Nephron progenitor cell (in vitro differentiated cells): ENCODE data around the gene P4HA3.
A peak's percentile ranks its signal among the peaks of the same experiment; 100 is the strongest.

ENCODE experiments used
- DNase-seq: peaks from one replicate; pipeline ENCODE4 v3.0.0; 2021
- H3K27ac Mint-ChIP-seq: 2 replicates; pipeline ENCODE4 v1.8.0; 2021; ENCODE audit warnings: mild to moderate bottlenecking, moderate library complexity, mixed read lengths
- H3K27me3 Mint-ChIP-seq: 2 replicates; pipeline ENCODE4 v1.8.0; 2021; ENCODE audit warnings: mild to moderate bottlenecking, low read depth, mixed read lengths; ENCODE audit not compliant: poor library complexity
- H3K36me3 Mint-ChIP-seq: 2 replicates; pipeline ENCODE4 v1.8.0; 2021; ENCODE audit warnings: low read depth, mixed read lengths
- H3K4me1 Mint-ChIP-seq: 2 replicates; pipeline ENCODE4 v1.8.0; 2021; ENCODE audit warnings: mixed read lengths
- H3K4me3 Mint-ChIP-seq: 2 replicates; pipeline ENCODE4 v1.8.0; 2021; ENCODE audit warnings: mild to moderate bottlenecking, moderate library complexity, mixed read lengths
- H3K9me3 Mint-ChIP-seq: 2 replicates; pipeline ENCODE4 v1.8.0; 2021; ENCODE audit warnings: mild to moderate bottlenecking, moderate library complexity, mixed read lengths
- CTCF ChIP-seq: fragments of 200-600 bp; sonication (generic); IDR thresholded peaks from 2 replicates; pipeline ENCODE4 v1.5.0; 2021; ENCODE audit warnings: antibody characterized with exemption

The P4HA3 gene

GRCh38 chr11:74311352-74311926, at the start of gene P4HA3:
Gene P4HA3 (minus strand): TSS chr11:74311640. CDS start chr11:74311611, 29 bp downstream.
- Mint-ChIP-seq H3K27ac (no peak within 1 kb of the TSS), H3K4me3 (peak within 1 kb of the TSS; percentile 75), H3K27me3 (peaks cover 79% of the 10 kb centered on the region), H3K9me3 (peaks cover 12% of the 10 kb centered on the region), H3K4me1 (no peaks in the 10 kb centered on the region), H3K36me3 (no peaks in the 10 kb centered on the region)
- DNase-seq: peak; percentile 86
- no peak for TF ChIP-seq CTCF

GRCh38 chr11:74357449-74357848, 46.0 kb upstream of the P4HA3 start:
- Mint-ChIP-seq H3K27ac (no peak overlapping the region), H3K36me3 (peaks cover 73% of the 10 kb centered on the region), H3K4me1 (no peaks in the 10 kb centered on the region), H3K27me3 (no peaks in the 10 kb centered on the region), H3K9me3 (peaks cover 31% of the 10 kb centered on the region), H3K4me3 (no peak overlapping the region)
- no peak for DNase-seq
- no peak for TF ChIP-seq CTCF

- peaks cover 66% of the 10 kb centered on the region for H3K36me3 Mint-ChIP-seq
- no peak overlapping the region for H3K4me3 Mint-ChIP-seq
- no peak for DNase-seq
- H3K9me3 Mint-ChIP-seq: peaks cover 20% of the 10 kb centered on the region
- no peaks in the 10 kb centered on the region for H3K27me3 Mint-ChIP-seq
- H3K4me1 Mint-ChIP-seq: no peaks in the 10 kb centered on the region
- no peak for TF ChIP-seq CTCF
- H3K27ac Mint-ChIP-seq: no peak overlapping the region
These were observed 44.2 kb upstream of the P4HA3 start for GRCh38 chr11:74355626-74356025.

- DNase-seq: no peak
- H3K36me3 Mint-ChIP-seq: peaks cover 59% of the 10 kb centered on the region
- TF ChIP-seq CTCF: no peak
- no peak overlapping the region for H3K27ac Mint-ChIP-seq
- H3K27me3 Mint-ChIP-seq: no peaks in the 10 kb centered on the region
- no peaks in the 10 kb centered on the region for H3K4me1 Mint-ChIP-seq
- H3K9me3 Mint-ChIP-seq: peaks cover 10% of the 10 kb centered on the region
- no peak overlapping the region for H3K4me3 Mint-ChIP-seq
These were observed 42.6 kb upstream of the P4HA3 start for GRCh38 chr11:74354036-74354435.

GRCh38 chr11:74347381-74347780, 35.9 kb upstream of the P4HA3 start:
- H3K36me3 Mint-ChIP-seq: peaks cover 47% of the 10 kb centered on the region
- H3K27ac Mint-ChIP-seq: no peak overlapping the region
- no peaks in the 10 kb centered on the region for H3K27me3 Mint-ChIP-seq
- peaks cover 10% of the 10 kb centered on the region for H3K9me3 Mint-ChIP-seq
- no peak for TF ChIP-seq CTCF
- no peak overlapping the region for H3K4me3 Mint-ChIP-seq
- no peak for DNase-seq
- H3K4me1 Mint-ChIP-seq: peaks cover 20% of the 10 kb centered on the region

GRCh38 chr11:74345420-74345819, 34.0 kb upstream of the P4HA3 start:
- Mint-ChIP-seq H3K4me3 (no peak overlapping the region), H3K27me3 (no peaks in the 10 kb centered on the region), H3K9me3 (peaks cover under 1% of the 10 kb centered on the region), H3K4me1 (peaks cover 20% of the 10 kb centered on the region), H3K36me3 (peaks cover 48% of the 10 kb centered on the region), H3K27ac (no peak overlapping the region)
- no peak for TF ChIP-seq CTCF
- DNase-seq: no peak
